Effector memory CD8-positive, alpha-beta T cell (primary cell): ENCODE results near the gene NDUFB8.

Source experiments
- ATAC-seq: fragments of 150-1000 bp; cut with Tn5 transposase; replicated peaks from 2 replicates; pipeline ENCODE4 v1.10.0; 2021; ENCODE audit warnings: mild to moderate bottlenecking, moderate library complexity
- DNase-seq, 3 experiments: peaks; one replicate each; pipeline ENCODE4 v3.0.0; 2021
- H3K27ac Mint-ChIP-seq, 2 donors: one replicate each; pipeline ENCODE4 v1.8.0; 2022; ENCODE audit warnings: mild to moderate bottlenecking in 2 of 2, mixed read lengths in 2 of 2, moderate library complexity in 2 of 2
- H3K27me3 Mint-ChIP-seq, 2 donors: one replicate each; pipeline ENCODE4 v1.8.0; 2022; ENCODE audit warnings: mixed read lengths in 2 of 2
- H3K36me3 Mint-ChIP-seq: one replicate; pipeline ENCODE4 v1.8.0; 2022; ENCODE audit warnings: mild to moderate bottlenecking, moderate library complexity, mixed read lengths; ENCODE audit not compliant: insufficient read depth
- H3K4me1 Mint-ChIP-seq, 2 donors: one replicate each; pipeline ENCODE4 v1.8.0; 2022; ENCODE audit warnings: low read depth in 2 of 2, mixed read lengths in 2 of 2
- H3K4me3 Mint-ChIP-seq, 2 donors: one replicate each; pipeline ENCODE4 v1.8.0; 2022; ENCODE audit warnings: mild to moderate bottlenecking in 2 of 2, mixed read lengths in 2 of 2, moderate library complexity in 2 of 2
- H3K9me3 Mint-ChIP-seq, 2 donors: one replicate each; pipeline ENCODE4 v1.8.0; 2022; ENCODE audit warnings: mixed read lengths in 2 of 2

Gene NDUFB8

DNA sequence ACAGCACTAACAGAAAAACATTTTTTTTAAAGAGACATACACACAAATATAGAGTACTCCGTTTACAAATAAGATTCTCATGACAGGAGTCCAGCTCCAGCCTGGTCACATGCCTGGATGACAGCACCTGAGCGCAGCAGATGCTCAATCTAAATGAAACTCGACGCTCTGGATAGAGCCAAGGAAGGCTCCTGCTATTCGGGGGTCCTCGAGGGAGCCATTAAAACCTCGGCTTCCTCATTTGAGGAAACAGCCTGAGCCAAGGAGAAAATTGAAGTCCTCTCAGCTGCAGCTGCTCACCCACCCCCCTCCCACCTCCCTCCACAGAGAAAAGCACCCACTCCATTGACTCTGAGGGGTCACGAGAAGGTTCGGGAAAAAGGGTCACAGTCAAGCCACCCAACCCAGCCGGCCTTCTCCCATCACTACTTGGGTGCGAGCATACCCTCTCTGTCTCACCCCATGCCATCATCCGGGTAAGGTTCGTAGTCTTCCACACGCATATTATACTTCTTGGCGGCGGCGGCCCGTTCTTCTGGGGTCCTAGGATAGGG lies 673 bp downstream of the NDUFB8 start:
- DNase-seq (peak in 2 of 3 experiments; percentile 5 to 17), ATAC-seq (peak; percentile 18)
- H3K4me3 Mint-ChIP-seq: peak overlapping the region; percentile 91 to 96
- H3K36me3 Mint-ChIP-seq: peaks cover 29% of the 10 kb centered on the region
- peaks cover 19 to 23% of the 10 kb centered on the region in 2 donors for H3K4me1 Mint-ChIP-seq
- H3K27ac Mint-ChIP-seq: peak overlapping the region; percentile 97 to 98
- H3K9me3 Mint-ChIP-seq: no peaks in the 10 kb centered on the region
- no peaks in the 10 kb centered on the region for H3K27me3 Mint-ChIP-seq

DNA sequence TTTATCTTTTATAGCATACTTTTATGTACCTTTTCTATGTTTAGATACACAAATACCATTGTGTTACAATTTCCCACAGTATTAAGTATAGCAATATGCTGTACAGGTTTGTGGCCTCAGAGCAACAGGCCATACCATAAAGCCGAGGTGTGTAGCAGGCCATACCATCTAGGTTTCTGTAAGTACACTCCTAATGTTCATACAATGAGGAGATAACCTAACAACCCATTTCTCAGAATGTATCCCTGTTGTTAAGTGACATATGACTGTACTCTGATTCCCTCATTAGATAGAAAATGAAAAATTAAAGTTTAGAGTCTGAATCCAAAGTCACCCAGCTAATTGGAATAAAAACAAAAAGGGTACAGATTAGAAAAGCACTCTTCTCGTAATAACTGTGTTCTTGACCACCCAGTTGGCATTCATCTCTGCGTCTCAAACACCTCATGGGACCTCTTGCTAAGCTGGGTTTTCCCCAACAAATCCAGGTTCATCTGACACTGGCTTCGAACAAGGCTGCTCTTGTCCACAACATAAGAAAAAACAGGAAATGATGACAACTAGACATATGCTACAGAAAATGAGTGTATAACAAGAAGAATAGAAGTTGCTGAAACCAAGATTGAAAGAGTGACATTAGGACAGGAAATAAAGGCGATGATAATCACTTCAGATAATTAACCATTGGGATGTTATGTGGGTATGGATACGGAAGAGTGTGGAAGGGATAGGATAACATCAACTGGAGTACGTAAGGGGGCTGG lies 1.4 kb downstream of the NDUFB8 start:
- peak; percentile 48 for ATAC-seq
- no peak for DNase-seq
- Mint-ChIP-seq H3K36me3 (peaks cover 33% of the 10 kb centered on the region), H3K9me3 (no peaks in the 10 kb centered on the region), H3K4me1 (peaks cover 19 to 26% of the 10 kb centered on the region in 2 donors), H3K4me3 (peak overlapping the region; percentile 91 to 96), H3K27me3 (no peaks in the 10 kb centered on the region), H3K27ac (peak overlapping the region; percentile 97 to 98)

DNA sequence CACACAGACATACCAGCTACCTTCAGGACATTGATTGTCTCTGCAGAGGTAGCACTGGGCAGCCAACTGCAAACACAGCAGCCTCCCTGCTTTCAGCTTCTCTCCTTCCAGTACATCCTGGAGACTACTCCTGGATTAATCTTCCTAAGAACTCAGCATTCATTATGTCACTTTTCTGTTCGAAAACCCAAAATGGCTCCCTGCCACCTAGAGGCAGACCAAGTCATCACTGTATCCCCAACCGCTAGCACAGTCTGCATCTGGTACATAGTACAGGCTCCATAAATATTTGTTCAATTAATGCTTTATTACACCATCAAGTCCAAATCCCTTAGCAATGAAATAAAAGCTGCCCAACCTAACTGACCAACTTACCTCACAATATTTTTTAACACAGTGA lies 5.0 kb downstream of the NDUFB8 start:
- Mint-ChIP-seq H3K27ac (no peak overlapping the region), H3K4me3 (no peak overlapping the region), H3K4me1 (peaks cover 13 to 18% of the 10 kb centered on the region in 2 donors), H3K36me3 (peaks cover 34% of the 10 kb centered on the region), H3K9me3 (no peaks in the 10 kb centered on the region), H3K27me3 (no peaks in the 10 kb centered on the region)
- DNase-seq: no peak
- no peak for ATAC-seq

DNA sequence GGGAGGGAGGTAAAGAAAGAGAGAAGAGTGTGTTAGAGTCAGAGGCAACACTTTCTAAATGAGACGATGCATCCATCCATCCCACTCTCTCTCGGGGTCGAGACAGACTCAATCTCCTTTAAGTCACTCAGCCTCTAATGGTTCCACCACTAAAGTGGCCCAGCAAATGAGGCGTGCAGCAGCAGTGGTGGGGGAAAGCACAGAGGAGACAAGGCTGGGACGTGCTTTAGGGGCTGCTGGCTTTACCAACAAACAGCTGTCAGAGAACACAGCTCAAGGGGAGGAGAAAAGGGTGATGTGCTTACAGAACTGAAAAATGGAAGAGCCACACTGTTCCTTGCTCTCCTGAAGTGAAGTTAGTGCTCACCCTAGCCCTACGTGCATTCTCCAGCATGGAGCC lies 5.5 kb downstream of the NDUFB8 start:
- no peak overlapping the region for H3K4me3 Mint-ChIP-seq
- H3K27ac Mint-ChIP-seq: peak overlapping the region in 1 of 2 donors; percentile 19
- no peaks in the 10 kb centered on the region for H3K9me3 Mint-ChIP-seq
- DNase-seq (no peak), ATAC-seq (no peak)
- peaks cover 30% of the 10 kb centered on the region for H3K36me3 Mint-ChIP-seq
- H3K4me1 Mint-ChIP-seq: peaks cover 13 to 16% of the 10 kb centered on the region in 2 donors
- no peaks in the 10 kb centered on the region for H3K27me3 Mint-ChIP-seq

DNA sequence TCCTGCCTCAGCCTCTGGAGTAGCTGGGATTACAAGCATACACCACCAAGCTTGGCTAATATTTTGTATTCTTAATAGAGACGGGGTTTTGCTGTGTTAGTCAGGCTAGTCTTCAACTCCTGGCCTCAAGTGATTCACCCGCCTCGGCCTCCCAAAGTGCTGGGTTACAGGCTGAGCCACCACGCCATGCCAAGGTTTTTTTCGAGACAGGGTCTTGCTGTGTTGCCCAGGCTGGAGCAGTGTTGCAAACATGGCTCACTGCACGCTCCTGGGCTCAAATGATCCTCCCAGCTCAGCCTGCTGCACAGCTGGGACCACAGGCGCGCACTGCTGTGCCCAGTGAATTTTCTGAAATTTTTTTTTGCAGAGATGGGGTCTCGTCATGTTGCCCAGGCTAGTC lies 6.7 kb downstream of the NDUFB8 start:
- H3K9me3 Mint-ChIP-seq: no peaks in the 10 kb centered on the region
- ATAC-seq (no peak), DNase-seq (no peak)
- peaks cover 33% of the 10 kb centered on the region for H3K36me3 Mint-ChIP-seq
- H3K27me3 Mint-ChIP-seq: no peaks in the 10 kb centered on the region
- H3K27ac Mint-ChIP-seq: peak overlapping the region in 1 of 2 donors; percentile 19
- peaks cover 12 to 16% of the 10 kb centered on the region in 2 donors for H3K4me1 Mint-ChIP-seq
- H3K4me3 Mint-ChIP-seq: no peak overlapping the region

DNA sequence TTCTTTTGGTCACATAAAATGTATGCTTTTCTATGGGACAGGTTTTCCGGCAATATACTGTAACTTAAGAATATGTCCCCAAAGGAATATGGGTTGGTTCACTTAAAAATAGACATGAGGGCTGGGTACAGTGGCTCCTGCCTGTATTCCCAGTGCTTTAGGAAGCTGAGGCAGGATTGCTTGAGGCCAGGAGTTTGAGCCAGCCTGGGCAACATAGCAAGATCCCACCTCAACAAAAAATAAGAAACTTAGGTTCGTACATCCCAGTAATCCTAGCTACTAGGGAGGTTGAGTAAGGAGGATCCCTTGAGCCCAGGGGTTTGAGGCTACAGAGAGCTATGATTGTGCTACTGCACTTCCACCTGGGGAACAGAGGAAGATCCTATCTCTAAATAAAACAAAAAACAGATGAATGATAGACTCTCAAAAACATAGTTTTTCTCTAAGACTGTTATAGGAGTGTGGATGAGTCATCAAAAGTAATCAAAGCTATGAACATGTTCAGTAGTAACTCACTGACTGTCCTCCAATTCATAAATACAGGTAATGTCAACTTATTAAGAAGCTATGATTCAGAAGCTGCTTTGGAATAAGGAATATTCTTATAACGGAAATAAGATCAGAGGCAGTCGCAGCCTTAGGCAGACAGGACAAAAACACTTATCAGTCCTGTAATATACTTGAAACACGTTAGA lies 7.4 kb downstream of the NDUFB8 start:
- peaks cover 33% of the 10 kb centered on the region for H3K36me3 Mint-ChIP-seq
- H3K9me3 Mint-ChIP-seq: no peaks in the 10 kb centered on the region
- no peak for ATAC-seq
- H3K4me3 Mint-ChIP-seq: no peak overlapping the region
- H3K4me1 Mint-ChIP-seq: peaks cover 12 to 20% of the 10 kb centered on the region in 2 donors
- H3K27ac Mint-ChIP-seq: peak overlapping the region in 1 of 2 donors; percentile 74
- no peaks in the 10 kb centered on the region for H3K27me3 Mint-ChIP-seq
- DNase-seq: no peak

DNA sequence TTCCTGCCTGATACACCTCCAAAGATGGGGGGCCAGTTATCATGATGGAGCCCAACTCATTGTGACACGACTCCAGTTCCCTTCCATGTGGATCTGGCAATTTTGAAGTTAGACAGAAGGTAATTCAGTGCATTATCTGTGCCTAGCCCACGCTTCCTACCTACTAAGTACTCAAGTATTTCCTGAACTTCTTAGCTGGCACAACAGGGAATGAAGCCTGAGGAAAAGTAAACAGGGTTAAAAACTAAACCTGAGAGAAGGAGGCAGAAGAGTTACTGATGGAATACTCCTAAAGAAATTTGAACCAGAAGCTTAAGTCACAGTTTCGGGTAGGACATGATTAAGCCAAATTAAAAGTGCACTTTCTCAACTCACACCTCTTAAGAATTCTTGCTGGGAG lies 8.9 kb downstream of the NDUFB8 start:
- no peak overlapping the region for H3K4me3 Mint-ChIP-seq
- H3K27me3 Mint-ChIP-seq: no peaks in the 10 kb centered on the region
- H3K36me3 Mint-ChIP-seq: peaks cover 29% of the 10 kb centered on the region
- DNase-seq (no peak), ATAC-seq (no peak)
- peak overlapping the region in 1 of 2 donors; percentile 26 for H3K27ac Mint-ChIP-seq
- H3K9me3 Mint-ChIP-seq: no peaks in the 10 kb centered on the region
- H3K4me1 Mint-ChIP-seq: peaks cover 3 to 20% of the 10 kb centered on the region in 2 donors

DNA sequence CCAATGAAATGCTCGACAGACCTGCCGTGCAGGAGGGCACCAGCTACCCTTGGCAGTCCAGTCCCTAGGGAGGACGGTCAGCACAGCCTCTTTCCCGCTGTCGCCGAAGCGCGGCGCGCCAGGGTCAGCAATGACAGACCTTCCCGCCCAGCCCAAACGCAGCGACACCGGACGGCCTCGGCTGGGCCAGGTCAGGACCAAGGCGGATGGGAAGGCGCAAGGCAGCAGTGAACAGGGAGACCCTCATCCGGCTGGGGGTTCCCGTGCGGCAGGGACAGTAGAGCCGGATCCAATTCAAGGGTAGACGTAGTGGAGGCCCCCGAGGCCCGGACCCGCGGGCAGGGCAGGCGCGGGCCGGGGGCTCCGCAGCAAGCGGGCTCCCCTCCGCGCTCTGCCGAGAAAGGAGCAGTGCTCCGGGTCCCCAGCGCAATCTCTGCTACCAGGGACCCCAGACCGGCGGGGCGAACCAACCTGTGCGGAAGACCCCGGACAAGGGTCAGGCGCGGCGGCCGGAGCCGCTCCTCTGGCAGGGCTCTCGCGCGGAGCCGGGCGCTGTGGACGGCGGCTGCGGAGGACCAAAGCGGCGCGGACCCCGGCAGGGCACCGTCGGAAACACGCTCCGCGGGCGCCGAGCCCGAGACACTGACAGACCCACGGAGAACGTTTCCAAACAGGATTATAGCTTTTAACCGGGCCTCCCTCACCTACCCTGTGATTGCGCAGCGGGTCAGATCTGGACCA lies 10.2 kb downstream of the NDUFB8 start, which contains the start of gene SEC31B:
TSS of gene SEC31B (minus strand) at position 551 of the 741 bp plus-strand sequence. CDS start 2,909 bp downstream, outside the sequence.
- no peaks in the 10 kb centered on the region for H3K27me3 Mint-ChIP-seq
- peaks cover 3 to 17% of the 10 kb centered on the region in 2 donors for H3K4me1 Mint-ChIP-seq
- no peaks in the 10 kb centered on the region for H3K9me3 Mint-ChIP-seq
- peaks cover 22% of the 10 kb centered on the region for H3K36me3 Mint-ChIP-seq
- H3K27ac Mint-ChIP-seq: peak within 1 kb of the TSS in 1 of 2 donors; percentile 26
- H3K4me3 Mint-ChIP-seq: no peak within 1 kb of the TSS
- no peak for ATAC-seq
- DNase-seq: no peak

DNA sequence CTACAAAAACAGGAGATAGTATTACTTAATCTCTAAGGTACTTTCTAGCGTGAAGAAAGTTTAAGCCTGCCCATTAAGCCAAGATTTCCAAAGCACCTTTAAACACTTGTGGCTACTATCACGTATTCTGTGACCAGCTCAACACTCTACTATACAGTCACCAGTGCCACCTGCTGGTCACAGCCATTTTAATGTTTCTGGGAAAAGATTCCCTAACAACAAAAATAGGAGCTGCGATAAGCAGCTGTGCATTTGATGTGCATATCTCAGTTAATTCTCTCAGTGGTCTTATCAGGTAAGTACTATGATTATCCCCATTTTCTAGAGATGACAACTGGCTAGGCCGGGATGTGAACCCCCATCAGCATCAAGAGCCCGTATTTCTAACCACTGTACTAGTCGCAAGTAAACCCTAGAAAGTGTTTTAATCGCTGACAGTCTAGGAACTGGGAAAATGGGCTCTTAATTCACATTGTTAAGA lies 10.9 kb downstream of the NDUFB8 start:
- Mint-ChIP-seq H3K4me3 (no peak overlapping the region), H3K27ac (no peak overlapping the region), H3K4me1 (peaks cover 2 to 14% of the 10 kb centered on the region in 2 donors), H3K27me3 (no peaks in the 10 kb centered on the region), H3K9me3 (no peaks in the 10 kb centered on the region), H3K36me3 (peaks cover 22% of the 10 kb centered on the region)
- ATAC-seq (peak; percentile 85), DNase-seq (peak; percentile 60 to 66 (median 64))

DNA sequence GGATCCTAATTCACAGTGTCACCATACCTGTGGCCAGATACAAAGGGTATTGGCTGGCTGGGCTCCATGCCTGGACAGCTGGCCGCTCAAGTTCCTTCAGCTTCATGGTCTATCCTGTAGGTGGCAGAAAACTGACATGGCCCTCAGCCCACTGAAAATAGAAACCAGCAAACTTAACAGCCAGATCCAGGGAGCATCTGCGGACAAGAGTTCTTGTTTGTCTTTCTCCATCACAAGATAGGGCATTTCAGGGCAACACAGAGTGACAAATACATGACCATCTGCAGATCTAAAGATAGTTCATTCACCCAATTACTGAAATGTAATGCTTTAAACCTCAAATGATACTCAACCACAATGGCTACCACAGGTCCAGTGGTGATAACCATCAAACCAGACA lies 12.8 kb downstream of the NDUFB8 start:
- Mint-ChIP-seq H3K36me3 (peaks cover 14% of the 10 kb centered on the region), H3K27ac (no peak overlapping the region), H3K4me3 (no peak overlapping the region), H3K4me1 (peaks cover 10 to 21% of the 10 kb centered on the region in 2 donors), H3K9me3 (no peaks in the 10 kb centered on the region), H3K27me3 (no peaks in the 10 kb centered on the region)
- ATAC-seq (no peak), DNase-seq (no peak)

DNA sequence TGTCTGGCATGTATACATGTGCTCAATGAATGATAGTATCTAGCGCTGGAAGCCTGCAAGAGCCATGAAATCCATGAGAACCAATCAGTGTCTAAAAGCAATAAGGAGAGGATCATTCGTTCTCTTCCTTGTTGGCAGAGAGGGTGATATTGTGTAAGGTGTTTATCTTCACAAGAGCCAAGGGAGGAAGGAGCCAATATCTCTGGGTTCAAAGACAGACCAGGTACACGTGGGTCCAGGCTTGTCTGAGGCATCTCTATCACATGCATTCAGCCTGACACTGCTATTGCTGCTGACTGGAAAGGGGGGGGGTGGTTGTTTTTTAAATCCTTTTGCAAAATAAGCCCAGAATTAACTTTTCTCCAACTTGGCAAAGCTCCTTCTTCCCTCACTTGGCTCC lies 14.1 kb downstream of the NDUFB8 start:
- H3K4me1 Mint-ChIP-seq: peaks cover 22 to 33% of the 10 kb centered on the region in 2 donors
- H3K4me3 Mint-ChIP-seq: no peak overlapping the region
- no peak for ATAC-seq
- no peaks in the 10 kb centered on the region for H3K27me3 Mint-ChIP-seq
- DNase-seq: no peak
- peaks cover 22% of the 10 kb centered on the region for H3K36me3 Mint-ChIP-seq
- H3K9me3 Mint-ChIP-seq: no peaks in the 10 kb centered on the region
- H3K27ac Mint-ChIP-seq: no peak overlapping the region

DNA sequence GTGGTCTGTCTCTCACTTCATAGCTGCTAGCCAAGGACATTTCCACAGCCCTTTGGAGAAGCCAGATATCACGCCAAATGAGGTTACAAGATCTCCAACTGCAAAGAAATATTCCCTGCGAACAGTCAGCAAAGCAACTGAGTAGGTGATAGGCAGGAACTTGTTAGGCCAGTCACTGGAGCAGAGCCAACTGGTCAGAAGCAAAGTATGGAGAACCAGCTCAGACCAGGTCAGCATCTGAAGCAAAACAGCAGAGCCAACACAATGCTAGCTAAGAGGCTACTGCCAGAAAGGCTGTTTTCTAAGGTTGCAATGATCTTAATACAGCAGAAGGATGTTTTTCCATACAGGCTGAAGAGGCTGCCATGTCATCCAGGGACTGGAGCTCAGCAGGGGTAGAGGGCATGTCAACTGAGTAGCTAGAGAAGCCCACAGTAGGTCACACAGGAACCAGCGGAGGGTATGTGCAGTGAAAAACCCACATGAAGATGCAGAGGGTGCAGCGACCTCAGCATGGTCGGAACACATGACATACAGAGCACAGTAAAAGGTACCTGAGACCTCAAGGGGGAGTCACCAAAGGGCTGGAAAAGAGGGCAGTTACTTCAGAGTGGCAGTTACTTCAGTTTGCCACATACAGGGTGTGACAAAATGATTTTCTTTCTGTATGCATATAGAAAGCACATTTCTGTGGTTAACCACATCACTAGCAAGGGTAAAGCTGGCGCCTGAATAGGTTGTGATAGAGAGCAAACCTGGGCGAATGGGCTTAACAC lies 18.9 kb downstream of the NDUFB8 start:
- H3K27ac Mint-ChIP-seq: peak overlapping the region; percentile 58 to 83
- DNase-seq: peak; percentile 59 to 70 (median 65)
- no peaks in the 10 kb centered on the region for H3K9me3 Mint-ChIP-seq
- no peaks in the 10 kb centered on the region for H3K27me3 Mint-ChIP-seq
- peaks cover 18% of the 10 kb centered on the region for H3K36me3 Mint-ChIP-seq
- H3K4me3 Mint-ChIP-seq: peak overlapping the region; percentile 54 to 59
- peaks cover 51 to 57% of the 10 kb centered on the region in 2 donors for H3K4me1 Mint-ChIP-seq
- peak; percentile 89 for ATAC-seq
